ENCODE measurements around the gene AFDN.

GRCh38 chr6:167877994-167878779 is 51.5 kb downstream of the AFDN start:
- TF ChIP-seq RFX5 (IDR thresholded peaks at IDR 0.05; ENCODE audit: low read depth, low read length) (no peak), CBX3 (IDR thresholded peaks at IDR 0.05; ENCODE audit: borderline replicate concordance, low read depth) (no peak), CTCF (IDR thresholded peaks at IDR 0.05 in 2 of 3, conservative IDR thresholded peaks at IDR 0.05 in 1 of 3; ENCODE audit: control insufficient read depth in 2 of 3, extremely low read depth in 1 of 3, insufficient read depth in 1 of 3, low read depth in 3 of 3, low read length in 3 of 3) (no peak), CHD2 (IDR thresholded peaks at IDR 0.05; ENCODE audit: borderline replicate concordance, low read depth, low read length) (no peak), BCL11A (IDR thresholded peaks at IDR 0.05; ENCODE audit: low read depth, low read length) (no peak), FOXM1 (IDR thresholded peaks at IDR 0.05; ENCODE audit: low read depth, low read length) (no peak), CEBPZ (IDR thresholded peaks at IDR 0.05; ENCODE audit: low read depth, low read length) (no peak), MAX (IDR thresholded peaks at IDR 0.05; ENCODE audit: low read depth, low read length) (no peak), POLR2A (IDR thresholded peaks at IDR 0.05; ENCODE audit: low read depth, low read length) (no peak), TCF12 (IDR thresholded peaks at IDR 0.05; ENCODE audit: low read depth, low read length) (no peak), KAT2A (conservative IDR thresholded peaks at IDR 0.05; ENCODE audit: control insufficient read depth, low read depth, low read length) (no peak), POLR2AphosphoS2 (IDR thresholded peaks at IDR 0.05; ENCODE audit: low read depth, low read length) (no peak)

Measured in GM12878 (cell line).